ENCODE measurements around the gene WDR83. TPM values are rescaled to one million over a fixed set of nuclear protein-coding genes. Genes with fewer than 3 reads are reported as not detected.
"Not testable (repeated sequence)": the region's sequence is repeated elsewhere in the genome, so short reads cannot be mapped to it uniquely, and the experiment has no call there.

The WDR83 gene
- total RNA-seq, 6 experiments from 2014 or later, result 8.6 to 13.3 (median 9.9) TPM

GRCh38 chr19:12708641-12709040 is 42.0 kb downstream of the WDR83 start:
- DNase-seq, result no peak
- TF ChIP-seq CTCF (IDR thresholded peaks at IDR 0.05), result no peak
- Mint-ChIP-seq H3K4me3 (no peak overlapping the region), H3K4me1 (ENCODE audit: low read depth) (no peaks in the 10 kb centered on the region), H3K27ac (no peak overlapping the region), H3K36me3 (ENCODE audit: low read depth) (peaks cover 21% of the 10 kb centered on the region), H3K27me3 (ENCODE audit: insufficient read depth) (no peaks in the 10 kb centered on the region; the same call in 1 of the 2 replicates), H3K9me3 (no peaks in the 10 kb centered on the region)

GRCh38 chr19:12711187-12711586 is 44.6 kb downstream of the WDR83 start:
- Mint-ChIP-seq H3K9me3 (no peaks in the 10 kb centered on the region), H3K4me1 (ENCODE audit: low read depth) (no peaks in the 10 kb centered on the region), H3K27me3 (ENCODE audit: insufficient read depth) (no peaks in the 10 kb centered on the region; the same call in 1 of the 2 replicates), H3K36me3 (ENCODE audit: low read depth) (peaks cover 16% of the 10 kb centered on the region; the same call in 1 of the 2 replicates), H3K27ac (no peak overlapping the region), H3K4me3 (no peak overlapping the region)
- TF ChIP-seq CTCF (IDR thresholded peaks at IDR 0.05), result no peak
- DNase-seq, result no peak

DNA sequence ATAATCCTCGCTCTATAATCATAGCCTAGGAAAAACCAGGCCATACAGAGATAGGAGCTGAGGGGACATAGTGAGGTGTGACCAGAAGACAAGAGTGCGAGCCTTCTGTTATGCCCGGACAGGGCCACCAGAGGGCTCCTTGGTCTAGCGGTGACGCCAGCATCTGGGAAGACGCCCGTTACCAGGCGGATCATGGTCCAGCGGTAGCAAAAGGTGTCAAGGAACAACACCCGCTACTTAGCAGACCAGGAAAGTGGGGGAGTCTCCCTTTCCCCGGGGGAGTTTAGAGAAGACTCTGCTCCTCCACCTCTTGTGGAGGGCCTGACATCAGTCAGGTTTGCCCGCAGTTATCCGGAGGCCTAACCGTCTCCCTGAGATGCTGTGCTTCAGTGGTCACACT is 45.5 kb downstream of the WDR83 start:
- peak; percentile 67 for TF ChIP-seq CTCF (IDR thresholded peaks at IDR 0.05)
- not testable (repeated sequence) for H3K4me1 Mint-ChIP-seq (ENCODE audit: low read depth); H3K27me3 Mint-ChIP-seq (ENCODE audit: insufficient read depth); H3K9me3 Mint-ChIP-seq; H3K4me3 Mint-ChIP-seq; DNase-seq; H3K27ac Mint-ChIP-seq
- H3K36me3 Mint-ChIP-seq (ENCODE audit: low read depth), result peaks cover 16% of the 10 kb centered on the region; the same call in 1 of the 2 replicates

GRCh38 chr19:12713304-12713703 is 46.7 kb downstream of the WDR83 start:
- H3K36me3 Mint-ChIP-seq (ENCODE audit: low read depth), result peaks cover 17% of the 10 kb centered on the region; the same call in 1 of the 2 replicates
- not testable (repeated sequence) for DNase-seq; H3K4me1 Mint-ChIP-seq (ENCODE audit: low read depth); H3K9me3 Mint-ChIP-seq; H3K27ac Mint-ChIP-seq; H3K4me3 Mint-ChIP-seq; H3K27me3 Mint-ChIP-seq (ENCODE audit: insufficient read depth)

DNA sequence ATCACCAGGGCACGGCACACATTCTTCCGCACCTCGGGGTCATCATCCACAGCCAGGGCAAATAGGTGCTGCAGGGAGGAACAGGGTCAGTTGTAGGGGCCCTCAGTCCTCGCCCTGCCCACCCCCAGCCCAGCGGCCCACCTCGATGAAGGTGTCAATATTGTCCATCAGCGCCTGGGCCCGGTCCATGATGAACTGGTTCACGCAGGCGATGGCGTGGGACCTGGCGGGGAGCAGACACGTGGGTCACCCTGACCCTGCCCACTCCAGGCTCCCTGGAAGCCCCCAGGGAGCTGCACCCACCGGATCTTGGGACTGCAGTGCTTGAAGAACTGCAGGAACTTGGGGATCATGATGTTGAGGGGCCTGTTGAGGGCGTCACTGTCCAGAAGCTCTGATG is 48.5 kb downstream of the WDR83 start:
- Mint-ChIP-seq H3K4me1 (ENCODE audit: low read depth) (peaks cover 16% of the 10 kb centered on the region), H3K27ac (no peak overlapping the region), H3K9me3 (no peaks in the 10 kb centered on the region), H3K27me3 (ENCODE audit: insufficient read depth) (peaks cover 3% of the 10 kb centered on the region; the same call in 1 of the 2 replicates), H3K36me3 (ENCODE audit: low read depth) (peaks cover 24% of the 10 kb centered on the region), H3K4me3 (no peak overlapping the region)
- TF ChIP-seq CTCF (IDR thresholded peaks at IDR 0.05), result no peak
- DNase-seq, result no peak

DNA sequence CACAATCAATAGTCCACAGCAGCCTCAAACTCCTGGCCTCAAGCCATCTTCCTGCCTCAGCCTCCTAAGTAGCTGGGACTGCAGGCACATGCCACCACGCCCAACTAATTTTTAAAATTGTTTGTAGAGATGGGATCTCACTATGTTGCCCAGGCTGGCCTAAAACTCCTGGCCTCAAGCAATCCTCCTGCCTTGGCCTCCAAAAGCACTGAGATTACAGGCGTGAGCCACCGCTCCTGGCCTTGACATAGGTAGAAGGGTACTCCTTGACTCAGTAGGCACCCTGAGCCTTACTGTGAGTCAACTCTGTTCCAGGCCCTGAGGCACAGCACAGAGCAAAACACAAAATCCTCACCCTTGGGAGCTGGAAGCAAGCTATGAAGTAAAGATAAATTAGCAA is 49.3 kb downstream of the WDR83 start:
- TF ChIP-seq CTCF (IDR thresholded peaks at IDR 0.05), result no peak
- DNase-seq, result no peak
- peaks cover 3% of the 10 kb centered on the region for H3K27me3 Mint-ChIP-seq (ENCODE audit: insufficient read depth)
- peaks cover 30% of the 10 kb centered on the region for H3K36me3 Mint-ChIP-seq (ENCODE audit: low read depth)
- no peaks in the 10 kb centered on the region for H3K9me3 Mint-ChIP-seq
- peaks cover 22% of the 10 kb centered on the region for H3K4me1 Mint-ChIP-seq (ENCODE audit: low read depth)
- H3K4me3 Mint-ChIP-seq, result no peak overlapping the region
- H3K27ac Mint-ChIP-seq, result no peak overlapping the region
